ENCODE measurements around the gene SP6. TPM values are rescaled to one million over a fixed set of nuclear protein-coding genes. Genes with fewer than 3 reads are reported as not detected.

Gene SP6
- total RNA-seq, 2 donors from 2014 or later, result not detected

DNA sequence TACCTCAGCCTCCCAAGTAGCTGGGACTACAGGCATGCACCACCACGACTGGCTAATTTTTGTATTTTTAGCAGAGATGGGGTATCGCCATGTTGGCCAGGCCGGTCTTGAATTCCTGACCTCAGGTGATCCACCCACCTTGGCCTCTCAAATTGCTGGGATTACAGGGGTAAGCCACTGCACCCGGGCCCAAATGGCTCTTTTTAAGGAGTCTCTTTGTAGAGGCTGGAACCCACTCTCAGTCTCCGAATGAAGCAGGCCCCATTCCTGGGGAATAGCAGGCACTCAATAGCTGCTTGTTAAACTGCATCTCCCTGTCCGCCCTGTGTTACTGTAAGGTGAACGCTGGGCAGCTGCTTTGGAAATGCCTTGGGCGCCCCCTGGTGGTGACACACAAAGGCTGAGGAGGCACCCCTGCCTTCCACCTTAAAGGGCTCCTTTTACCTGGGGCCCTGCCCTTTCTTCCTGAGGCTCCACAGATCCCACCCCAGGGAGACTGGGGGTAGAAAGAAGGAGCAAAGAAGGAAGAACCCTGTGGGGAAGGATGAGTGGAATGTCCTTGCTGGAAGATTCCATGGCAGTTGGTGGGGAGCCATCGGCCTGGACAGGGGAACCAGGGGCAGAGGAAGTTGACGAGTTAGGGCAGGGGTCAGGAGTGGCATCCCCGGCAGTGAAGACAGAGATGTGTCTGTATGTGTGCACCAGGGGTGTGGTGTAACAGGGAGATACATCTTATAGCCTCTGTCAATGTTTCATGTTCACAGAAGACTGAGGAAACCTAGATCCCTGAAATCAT lies 39.0 kb upstream of the SP6 start:
- TF ChIP-seq, protein P1, sequence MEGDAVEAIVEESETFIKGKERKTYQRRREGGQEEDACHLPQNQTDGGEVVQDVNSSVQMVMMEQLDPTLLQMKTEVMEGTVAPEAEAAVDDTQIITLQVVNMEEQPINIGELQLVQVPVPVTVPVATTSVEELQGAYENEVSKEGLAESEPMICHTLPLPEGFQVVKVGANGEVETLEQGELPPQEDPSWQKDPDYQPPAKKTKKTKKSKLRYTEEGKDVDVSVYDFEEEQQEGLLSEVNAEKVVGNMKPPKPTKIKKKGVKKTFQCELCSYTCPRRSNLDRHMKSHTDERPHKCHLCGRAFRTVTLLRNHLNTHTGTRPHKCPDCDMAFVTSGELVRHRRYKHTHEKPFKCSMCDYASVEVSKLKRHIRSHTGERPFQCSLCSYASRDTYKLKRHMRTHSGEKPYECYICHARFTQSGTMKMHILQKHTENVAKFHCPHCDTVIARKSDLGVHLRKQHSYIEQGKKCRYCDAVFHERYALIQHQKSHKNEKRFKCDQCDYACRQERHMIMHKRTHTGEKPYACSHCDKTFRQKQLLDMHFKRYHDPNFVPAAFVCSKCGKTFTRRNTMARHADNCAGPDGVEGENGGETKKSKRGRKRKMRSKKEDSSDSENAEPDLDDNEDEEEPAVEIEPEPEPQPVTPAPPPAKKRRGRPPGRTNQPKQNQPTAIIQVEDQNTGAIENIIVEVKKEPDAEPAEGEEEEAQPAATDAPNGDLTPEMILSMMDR (IDR thresholded peaks at IDR 0.05), result peak; percentile 95
- H3K4me1 ChIP-seq (ENCODE audit: control insufficient read depth in 1 of 2, low read depth in 2 of 2), result peaks cover 3 to 6% of the 10 kb centered on the region in 2 donors
- no peaks in the 10 kb centered on the region for H3K27me3 ChIP-seq (replicated peaks; ENCODE audit: insufficient read depth)
- ATAC-seq (ENCODE audit: insufficient number of reproducible peaks, low FRiP score, low read depth), result peak; percentile 25
- no peaks in the 10 kb centered on the region for H3K36me3 ChIP-seq
- peak; percentile 73 for DNase-seq (ENCODE audit: low spot score)
- no peak overlapping the region for H3K4me3 ChIP-seq
- H3K27ac ChIP-seq, result no peak overlapping the region
- H3K9me3 ChIP-seq, result no peaks in the 10 kb centered on the region

DNA sequence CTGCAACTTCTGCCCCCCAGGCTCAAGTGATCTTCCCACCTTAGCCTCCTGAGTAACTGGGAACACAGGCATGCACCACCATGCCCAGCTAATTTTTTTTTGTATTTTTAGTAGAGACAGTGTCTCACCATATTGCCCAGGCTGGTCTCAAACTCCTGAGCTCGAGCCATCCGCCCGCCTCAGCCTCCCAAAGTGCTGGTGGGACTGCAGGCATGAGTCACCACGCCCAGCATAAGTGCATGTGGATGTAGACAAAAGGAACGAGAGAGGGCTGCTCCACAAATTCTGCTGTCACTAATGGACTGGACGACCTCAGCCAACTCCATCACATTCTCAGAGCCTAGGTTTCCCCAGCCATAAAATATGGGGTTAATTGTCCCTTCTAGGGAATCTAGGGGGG lies 37.3 kb upstream of the SP6 start:
- H3K9me3 ChIP-seq, result no peaks in the 10 kb centered on the region
- H3K4me1 ChIP-seq (ENCODE audit: control insufficient read depth in 1 of 2, low read depth in 2 of 2), result no peaks in the 10 kb centered on the region
- no peak overlapping the region for H3K27ac ChIP-seq
- DNase-seq (ENCODE audit: low spot score) (no peak), ATAC-seq (ENCODE audit: insufficient number of reproducible peaks, low FRiP score, low read depth) (no peak)
- no peaks in the 10 kb centered on the region for H3K36me3 ChIP-seq
- no peak overlapping the region for H3K4me3 ChIP-seq
- no peaks in the 10 kb centered on the region for H3K27me3 ChIP-seq (replicated peaks; ENCODE audit: insufficient read depth)
- TF ChIP-seq, protein P1 (IDR thresholded peaks at IDR 0.05), result no peak

DNA sequence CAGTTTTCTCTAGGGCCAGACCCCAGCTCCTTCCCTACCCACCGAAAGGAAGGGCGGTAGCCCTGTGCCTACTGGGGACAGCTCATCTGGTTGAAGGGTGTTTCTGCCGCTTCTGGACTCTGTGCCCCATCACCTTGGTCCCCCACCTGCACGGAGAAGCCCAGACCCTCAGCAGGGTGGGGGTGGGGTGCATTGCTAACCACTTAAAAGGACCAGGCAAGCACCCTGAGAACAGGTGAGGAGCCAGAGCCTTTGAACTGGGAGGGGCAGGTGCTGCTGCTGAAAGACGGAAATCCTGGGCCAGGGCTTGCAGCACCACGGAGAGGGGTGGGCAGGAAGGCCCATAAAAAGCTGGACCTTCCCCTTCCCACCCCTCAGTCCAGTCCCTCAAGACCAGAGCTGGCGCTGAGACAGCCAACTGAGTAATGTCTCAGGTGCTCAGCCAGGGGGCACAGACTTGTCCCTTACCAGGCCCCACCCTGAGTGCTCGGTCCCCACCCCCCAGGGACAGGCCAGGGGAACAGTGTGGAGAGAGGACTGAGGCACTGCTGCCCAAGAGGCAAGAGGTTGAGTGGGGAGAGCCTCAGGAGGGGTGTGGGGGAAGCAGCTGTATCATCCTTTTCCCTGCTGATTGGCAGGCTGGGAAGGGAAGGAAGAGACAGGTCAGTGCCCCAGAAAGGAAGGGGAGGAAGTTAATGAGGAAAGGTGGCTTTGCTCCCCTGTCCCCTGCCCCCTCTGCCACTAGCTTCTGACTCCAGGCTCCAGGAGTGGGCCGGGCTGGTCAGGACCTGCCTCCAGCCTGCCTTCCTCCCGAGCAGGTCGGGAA lies 34.2 kb upstream of the SP6 start:
- TF ChIP-seq, protein P1 (IDR thresholded peaks at IDR 0.05), result no peak
- ATAC-seq (ENCODE audit: insufficient number of reproducible peaks, low FRiP score, low read depth), result no peak
- Histone ChIP-seq H3K4me3 (no peak overlapping the region), H3K9me3 (no peaks in the 10 kb centered on the region), H3K4me1 (ENCODE audit: control insufficient read depth in 1 of 2, low read depth in 2 of 2) (peaks cover 0 to 5% of the 10 kb centered on the region in 2 donors), H3K27me3 (replicated peaks; ENCODE audit: insufficient read depth) (no peaks in the 10 kb centered on the region), H3K36me3 (no peaks in the 10 kb centered on the region), H3K27ac (no peak overlapping the region)
- DNase-seq (ENCODE audit: low spot score), result no peak

DNA sequence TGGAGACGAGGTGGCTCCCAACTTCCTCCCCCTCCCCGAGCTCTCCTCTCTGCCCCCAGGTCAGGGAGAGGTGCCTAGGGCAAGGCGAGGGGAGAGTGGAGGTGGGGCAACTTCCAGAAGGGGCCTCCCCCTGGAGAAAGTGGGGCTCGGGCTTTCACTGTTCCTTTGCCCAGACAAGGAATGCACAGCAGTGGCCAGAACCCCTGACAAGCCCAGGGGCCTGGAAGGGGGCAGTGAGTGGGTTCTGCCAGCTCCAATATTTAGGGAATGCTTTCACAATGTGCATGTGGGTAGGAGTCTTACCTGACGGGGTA lies 33.4 kb upstream of the SP6 start:
- Histone ChIP-seq H3K27me3 (replicated peaks; ENCODE audit: insufficient read depth) (no peaks in the 10 kb centered on the region), H3K4me3 (no peak overlapping the region), H3K9me3 (no peaks in the 10 kb centered on the region), H3K4me1 (ENCODE audit: control insufficient read depth in 1 of 2, low read depth in 2 of 2) (peaks cover 0 to 5% of the 10 kb centered on the region in 2 donors), H3K36me3 (no peaks in the 10 kb centered on the region), H3K27ac (no peak overlapping the region)
- TF ChIP-seq, protein P1 (IDR thresholded peaks at IDR 0.05), result no peak
- ATAC-seq (ENCODE audit: insufficient number of reproducible peaks, low FRiP score, low read depth) (no peak), DNase-seq (ENCODE audit: low spot score) (no peak)
